Stimulated activated CD4-positive, alpha-beta T cell treated with anti-CD3 and anti-CD28 coated beads, Interleukin-4, amount 100 ng/mL, for 24 hours (primary cell): ENCODE data around the gene CAMP.
"Not testable (repeated sequence)": the region's sequence is repeated elsewhere in the genome, so short reads cannot be mapped to it uniquely, and the experiment has no call there.

Experiments
- DNase-seq: peaks from one replicate; pipeline ENCODE4 v3.0.0-alpha.2; 2020

Gene CAMP, protein sequence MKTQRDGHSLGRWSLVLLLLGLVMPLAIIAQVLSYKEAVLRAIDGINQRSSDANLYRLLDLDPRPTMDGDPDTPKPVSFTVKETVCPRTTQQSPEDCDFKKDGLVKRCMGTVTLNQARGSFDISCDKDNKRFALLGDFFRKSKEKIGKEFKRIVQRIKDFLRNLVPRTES

DNA sequence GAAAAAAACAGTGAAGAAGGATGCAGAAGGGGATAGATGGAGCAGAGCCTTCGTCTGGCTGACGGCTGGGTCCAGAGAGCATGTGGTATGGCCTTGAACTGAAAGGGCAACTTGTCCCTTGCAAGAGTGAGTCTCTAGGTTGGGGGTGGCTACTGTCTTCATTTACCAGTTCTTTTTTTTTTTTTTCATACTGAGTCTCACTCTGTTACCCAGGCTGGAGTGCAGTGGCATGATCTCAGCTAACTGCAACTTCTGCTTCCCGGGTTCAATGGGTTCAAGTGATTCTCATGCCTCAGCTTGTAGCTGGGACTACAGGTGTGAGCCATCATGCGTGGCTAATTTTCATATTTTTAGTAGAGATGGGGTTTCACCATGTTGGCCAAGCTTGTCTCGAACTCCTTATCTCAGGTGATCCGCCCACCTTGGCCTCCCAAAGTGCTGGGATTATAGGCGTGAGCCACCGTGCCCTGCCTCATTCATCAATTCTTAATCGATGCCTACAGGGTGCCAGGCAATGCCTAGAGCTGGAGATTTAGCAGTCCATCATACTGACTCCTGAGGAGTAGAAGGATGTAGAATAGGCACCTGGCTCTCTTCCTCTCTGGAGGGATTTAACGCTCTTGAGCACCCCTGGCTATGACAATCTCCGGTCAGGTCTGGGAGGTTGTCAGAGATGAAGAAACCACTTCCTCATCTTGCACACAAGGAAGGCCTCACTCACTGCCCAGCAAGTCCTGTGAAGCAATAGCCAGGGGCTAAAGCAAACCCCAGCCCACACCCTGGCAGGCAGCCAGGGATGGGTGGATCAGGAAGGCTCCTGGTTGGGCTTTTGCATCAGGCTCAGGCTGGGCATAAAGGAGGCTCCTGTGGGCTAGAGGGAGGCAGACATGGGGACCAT lies at the start of gene CAMP:
TSS of gene CAMP (plus strand) at position 880 of the 898 bp plus-strand sequence. CDS start at position 897, 17 bp downstream.
- no peak for DNase-seq

DNA sequence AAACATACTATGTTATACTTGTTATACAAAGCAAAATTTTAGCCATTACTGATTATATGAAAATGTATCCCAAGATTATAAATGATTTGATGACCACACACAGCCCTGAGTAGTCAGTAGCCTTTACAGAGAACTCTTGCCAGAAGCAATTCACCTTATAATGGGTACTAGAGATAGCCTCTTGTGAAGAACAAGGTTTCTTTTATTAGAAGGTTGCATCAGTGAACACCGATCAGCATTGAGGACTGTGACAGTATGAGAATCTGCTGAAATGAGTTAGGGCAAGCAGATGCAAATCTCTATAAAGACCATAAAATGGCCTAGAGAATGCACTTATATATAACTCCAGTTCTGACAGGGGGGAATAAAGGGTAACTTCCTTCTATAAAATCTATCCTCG lies 45.2 kb upstream of the CAMP start:
- no peak for DNase-seq

DNA sequence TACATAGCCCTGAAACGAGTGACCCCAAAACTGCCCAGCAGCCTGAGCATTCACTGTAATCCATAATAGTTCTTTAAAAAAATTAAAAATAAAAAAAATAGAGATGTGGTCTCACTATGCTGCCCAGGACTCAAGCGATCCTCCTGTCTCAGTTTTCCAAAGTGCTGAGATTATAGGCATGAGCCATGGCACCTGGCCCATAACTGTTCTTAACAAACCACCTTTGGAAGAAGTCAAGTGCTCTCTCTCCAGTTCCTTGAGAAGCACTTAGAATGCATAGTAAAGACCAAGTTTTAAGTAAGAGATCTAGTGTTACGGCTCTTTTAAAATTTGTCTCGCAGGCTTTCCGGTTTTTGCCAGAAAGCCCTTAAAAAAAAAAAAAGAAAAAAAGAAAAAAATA lies 43.3 kb upstream of the CAMP start:
- no peak for DNase-seq

DNA sequence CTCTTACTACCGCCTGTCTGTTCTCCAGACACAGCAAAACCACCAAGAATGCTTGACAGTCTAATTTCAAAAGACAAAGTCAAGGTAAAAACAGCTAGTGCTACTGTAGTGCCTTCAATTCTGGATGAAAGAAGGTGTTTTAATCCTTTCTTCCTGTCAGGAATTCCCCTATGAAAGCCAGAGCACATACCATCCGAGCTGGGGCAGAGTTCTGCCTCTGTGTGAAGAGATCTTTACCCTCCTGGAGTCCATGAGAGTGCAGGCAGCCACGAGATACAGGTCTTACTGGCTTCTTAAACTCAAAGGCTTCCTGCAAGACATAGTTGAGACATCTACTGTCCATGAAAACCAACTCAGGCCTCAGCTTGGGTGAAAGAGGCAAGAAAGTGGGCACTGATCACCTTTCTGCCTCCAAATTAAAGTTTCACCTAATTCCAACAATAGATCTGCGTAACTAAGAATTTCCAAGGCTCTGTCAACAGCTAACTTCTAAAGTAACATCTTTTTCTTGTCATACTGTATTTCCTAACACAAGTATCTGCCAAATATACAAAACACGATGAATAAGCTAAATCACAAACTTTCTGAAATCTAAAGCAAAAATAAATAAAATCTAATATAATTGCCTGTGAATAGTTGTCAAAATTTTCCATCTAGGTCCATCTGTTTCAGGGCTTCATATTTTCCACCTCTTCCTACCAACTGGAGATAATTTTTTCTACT lies 42.6 kb upstream of the CAMP start:
- no peak for DNase-seq

DNA sequence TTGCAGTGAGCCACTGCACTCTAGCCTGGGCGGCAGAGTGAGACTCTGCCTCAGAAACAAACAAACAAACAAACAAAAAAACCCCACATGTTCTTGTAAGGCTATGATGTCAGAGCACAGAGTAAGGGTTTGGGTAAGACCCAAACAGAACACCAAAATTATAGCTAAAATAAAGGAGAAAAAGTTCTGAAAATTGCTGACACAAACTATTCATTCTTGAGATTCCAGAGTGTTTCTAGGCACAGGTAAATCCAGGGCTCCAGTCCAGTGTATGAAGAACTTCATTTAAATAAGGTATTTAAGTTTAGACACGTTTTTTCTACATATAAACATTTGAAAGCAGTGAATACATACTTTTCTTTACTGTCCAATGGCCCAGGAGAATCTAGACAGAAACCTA lies 39.0 kb upstream of the CAMP start:
- DNase-seq, result no peak

DNA sequence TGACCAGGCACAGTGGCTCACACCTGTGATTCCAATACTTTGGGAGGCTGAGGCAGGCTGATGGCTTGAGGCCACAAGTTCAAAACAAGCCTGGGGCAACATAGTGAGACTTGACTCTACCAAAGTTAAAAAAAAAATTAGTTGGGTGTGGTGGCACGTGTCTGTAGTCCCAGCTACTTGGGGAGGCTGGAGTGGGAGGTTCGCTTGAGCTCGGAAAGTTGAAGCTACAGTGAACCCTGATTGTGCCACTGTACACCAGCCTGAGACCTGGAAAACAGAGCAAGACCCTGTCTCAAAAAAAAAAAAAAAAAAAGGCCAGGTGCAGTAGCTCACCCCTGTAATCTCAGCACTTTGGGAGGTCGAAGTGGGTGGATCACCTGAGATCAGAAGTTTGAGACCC lies 38.2 kb upstream of the CAMP start:
- DNase-seq, result no peak

DNA sequence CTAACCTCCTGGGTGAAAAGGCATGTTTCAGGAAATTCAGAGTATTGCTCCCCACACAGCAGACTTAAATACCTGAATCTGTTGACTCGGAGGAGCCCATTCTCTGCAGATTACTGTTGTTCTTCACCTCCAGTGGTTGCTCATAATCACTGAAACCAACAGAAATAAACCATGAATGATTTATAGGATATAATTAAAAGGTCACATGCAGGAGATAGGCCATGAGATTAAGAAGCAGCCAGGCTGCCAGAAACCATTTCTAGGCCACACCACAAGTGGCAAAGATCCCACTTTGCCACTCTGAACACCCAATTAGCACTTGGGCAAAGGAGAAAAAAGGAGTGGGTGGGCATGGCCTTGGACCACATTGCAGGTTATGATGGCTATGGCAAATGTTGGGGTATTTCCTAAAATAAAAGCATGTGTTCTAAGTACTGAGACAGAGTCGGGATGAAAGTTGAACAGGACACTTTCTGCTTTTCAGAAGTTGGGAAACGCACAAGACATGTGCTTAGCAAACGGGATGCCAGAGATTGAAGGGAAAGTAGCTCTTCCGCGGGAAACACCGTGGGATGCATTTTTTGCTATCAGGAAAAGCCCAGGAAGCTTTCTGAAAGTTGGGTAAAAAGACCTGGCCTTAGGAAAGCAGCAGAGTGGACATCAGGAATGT lies 36.5 kb upstream of the CAMP start:
- DNase-seq, result no peak

DNA sequence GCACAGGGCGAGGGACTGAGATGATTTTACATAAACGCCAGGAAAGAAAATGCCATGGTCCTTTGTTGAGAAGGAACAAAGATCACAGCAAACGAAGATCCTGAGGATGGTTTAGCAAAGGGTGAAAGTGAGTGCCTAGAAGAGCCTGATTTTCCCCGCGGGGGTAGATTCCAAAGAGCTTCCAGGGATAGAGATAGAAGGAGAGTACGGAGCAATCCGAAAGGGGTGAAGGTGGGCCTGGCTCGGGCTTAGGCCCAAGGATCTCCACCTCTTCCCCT lies 36.1 kb upstream of the CAMP start:
- no peak for DNase-seq

DNA sequence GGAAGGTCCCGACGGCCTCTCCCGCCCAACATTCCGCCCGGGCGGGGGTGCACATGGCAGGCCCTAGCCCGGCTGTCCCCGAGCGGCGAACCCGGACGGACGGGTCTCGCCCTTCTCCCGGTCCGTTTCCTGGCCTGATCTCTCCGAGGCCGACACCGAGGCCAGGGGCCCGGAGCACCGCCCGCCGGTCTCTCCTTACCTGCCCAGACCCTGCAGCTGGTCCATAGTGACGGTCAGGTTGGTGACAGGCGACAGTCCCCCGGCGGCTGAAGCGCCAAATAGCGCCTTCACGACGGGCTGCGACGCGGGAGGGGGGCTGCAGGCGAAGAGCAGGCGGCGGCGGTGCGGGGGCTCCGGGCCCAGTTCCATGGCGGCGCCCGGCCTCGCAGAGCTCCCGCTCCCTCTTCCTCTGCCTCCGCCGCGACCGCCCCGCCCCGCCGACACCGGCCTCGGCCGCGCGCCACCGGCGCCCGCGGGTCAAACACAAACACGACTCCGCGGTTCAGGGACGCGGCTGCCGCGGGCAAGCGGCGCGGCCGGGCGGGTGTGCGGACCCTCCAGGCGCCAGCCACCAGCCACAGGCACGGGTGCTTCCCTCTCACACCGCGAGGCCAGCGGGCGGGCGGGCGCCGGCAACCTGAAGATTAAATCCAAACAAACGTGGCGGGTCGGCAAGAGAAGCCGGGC lies 35.6 kb upstream of the CAMP start:
- DNase-seq, result peak; percentile 29

DNA sequence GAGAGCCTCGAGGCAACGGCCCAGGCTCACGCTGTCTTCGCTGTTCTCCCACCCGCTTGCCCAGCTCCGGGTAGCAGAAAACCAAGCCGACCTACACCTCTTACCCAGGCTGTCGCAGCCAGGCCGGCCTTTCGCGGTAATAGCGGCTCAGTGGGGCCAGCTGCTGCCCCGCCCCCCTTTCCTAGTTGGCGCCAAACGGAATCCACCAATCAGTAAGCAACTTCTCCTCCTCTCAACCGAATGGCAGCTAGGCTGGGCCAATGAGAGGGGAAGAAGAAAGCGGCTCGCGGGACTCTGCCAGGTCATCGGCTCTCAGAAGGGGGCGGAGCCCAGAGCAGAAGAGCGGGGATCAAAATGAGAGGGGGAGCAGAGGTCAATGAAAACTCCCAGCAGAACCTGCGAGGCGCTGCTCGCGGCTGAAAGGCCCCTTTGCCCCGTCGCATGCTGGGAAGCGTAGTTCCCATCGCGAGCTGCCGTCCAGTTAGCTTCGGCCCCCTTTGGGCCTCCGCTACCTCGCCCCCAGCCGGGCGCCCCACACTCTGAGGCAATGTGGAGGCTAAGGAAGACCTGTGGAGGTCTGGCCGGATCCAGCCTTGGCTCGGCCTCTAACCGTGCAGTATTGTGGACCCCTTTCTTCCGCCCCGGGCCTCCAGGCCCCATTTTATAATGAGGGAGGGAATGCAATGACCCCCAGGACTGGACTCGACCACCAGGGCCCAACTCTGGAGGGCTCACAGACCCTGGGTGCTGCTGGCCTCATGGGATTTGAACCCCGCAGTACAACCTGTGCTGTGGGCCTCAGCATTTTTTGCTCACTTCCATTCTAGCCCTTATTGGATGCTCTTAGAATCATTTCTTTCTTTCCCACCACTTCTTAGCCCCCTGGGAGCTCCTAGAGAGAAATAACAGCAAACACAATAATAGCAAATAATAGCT lies 34.8 kb upstream of the CAMP start, which contains the start of gene CDC25A:
TSS of gene CDC25A (minus strand) at position 152 of the 936 bp plus-strand sequence. CDS start 470 bp downstream, outside the sequence.
- DNase-seq, result peak; percentile 95

DNA sequence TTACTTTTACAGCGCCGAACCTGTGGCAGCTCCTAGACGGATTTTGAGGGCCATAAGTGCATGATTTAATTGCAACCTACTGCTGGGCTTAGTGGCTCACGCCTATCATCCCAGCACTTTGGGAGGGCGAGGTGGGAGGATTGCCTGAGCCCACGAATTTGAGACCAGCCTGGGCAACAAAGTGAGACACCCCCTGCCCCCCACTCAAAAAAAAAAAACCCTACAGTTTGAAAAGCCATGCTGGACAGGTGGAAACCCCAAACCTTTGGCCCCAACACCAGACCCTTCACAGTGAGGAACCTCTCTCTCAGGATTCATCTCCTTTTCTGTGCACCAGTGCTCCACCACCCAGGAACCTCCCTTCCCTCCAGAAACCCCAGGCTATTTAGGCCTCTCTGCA lies 34.0 kb upstream of the CAMP start:
- DNase-seq, result no peak

DNA sequence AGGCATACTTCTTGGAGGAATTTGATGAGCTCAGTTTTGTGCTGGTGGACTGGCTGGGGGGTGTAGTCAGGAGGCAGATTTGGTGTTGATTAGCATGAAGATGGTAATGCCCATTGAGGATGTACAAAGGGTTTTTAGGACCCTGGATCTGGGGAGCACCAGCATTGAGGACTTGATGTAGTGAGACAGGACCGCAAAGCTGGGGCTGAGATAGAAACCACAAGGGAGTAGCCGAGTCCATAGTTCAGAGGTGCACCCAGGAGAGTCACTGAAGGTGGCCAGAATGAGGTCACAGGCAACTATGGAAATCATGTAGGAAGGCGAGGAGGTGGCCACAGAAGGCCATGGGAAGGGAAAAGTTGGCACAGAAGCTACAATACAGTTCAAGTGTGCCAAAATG lies 32.4 kb upstream of the CAMP start:
- DNase-seq, result no peak

DNA sequence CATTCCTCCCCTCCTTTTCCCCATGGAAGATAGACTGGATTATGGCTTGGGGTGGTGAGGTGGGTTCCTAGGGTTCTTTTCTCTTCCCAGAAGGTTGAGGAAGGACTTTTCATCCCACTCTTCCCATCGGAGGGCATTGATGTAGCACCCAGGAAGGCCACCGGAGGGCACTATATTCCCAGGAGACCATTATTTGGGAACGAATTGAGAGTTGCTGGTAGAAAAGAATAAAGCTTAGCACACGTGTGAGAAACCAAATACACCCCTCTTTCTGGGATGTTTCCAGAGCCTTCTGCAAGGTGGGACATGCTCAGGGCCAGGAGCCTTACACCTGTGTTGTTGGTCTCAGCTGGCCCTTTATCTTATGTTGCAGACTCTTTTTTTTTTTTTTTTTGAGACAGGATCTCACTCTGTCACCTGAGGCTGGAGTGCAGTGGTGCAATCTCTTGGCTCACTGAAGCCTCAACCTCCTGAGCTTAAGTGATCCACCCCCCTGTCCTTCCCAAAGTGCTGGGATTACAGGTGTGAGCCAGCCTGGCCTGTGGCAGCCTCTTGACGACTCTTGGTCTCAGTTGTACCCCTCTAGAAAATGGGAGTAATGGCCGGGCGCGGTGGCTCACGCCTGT lies 28.7 kb upstream of the CAMP start:
- peak; percentile 24 for DNase-seq

DNA sequence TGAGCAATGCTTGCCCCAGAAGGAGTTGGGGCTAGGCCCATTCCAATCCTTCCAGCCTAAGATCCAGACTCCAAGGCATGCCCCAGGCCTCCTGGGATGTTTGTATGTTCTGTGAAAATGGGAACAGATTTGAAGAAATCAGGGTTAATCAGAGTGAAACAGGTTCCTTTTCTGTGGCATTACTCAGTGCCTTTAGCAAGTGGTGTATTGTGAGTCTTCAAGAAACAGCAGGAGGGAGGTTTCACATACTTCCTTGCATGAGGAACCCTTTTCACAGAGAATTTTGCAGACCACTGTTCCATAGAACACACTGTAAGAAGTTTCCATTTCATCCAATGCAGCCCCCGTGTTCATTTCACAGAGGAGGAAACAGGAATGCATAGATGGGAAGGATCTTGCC lies 26.7 kb upstream of the CAMP start:
- DNase-seq, result no peak

DNA sequence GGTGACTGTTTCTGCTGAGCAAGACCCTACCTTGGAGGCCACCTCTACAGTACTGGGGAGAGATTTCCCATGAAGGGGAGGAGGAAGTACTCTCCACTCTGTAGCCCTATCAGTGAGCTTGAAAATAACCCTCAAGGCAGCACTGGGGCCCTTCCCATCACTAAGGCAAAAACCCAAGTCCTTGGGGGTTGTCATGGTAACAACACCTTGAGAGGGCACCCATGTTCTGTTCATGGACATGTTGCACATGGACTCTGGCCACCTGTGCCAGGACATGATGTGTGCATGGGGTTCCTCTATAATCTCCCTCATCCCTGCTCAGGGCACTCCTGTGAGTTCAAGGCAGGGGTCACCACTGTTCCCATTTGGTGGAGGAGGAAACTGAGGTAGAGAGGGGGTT lies 24.2 kb upstream of the CAMP start:
- no peak for DNase-seq

DNA sequence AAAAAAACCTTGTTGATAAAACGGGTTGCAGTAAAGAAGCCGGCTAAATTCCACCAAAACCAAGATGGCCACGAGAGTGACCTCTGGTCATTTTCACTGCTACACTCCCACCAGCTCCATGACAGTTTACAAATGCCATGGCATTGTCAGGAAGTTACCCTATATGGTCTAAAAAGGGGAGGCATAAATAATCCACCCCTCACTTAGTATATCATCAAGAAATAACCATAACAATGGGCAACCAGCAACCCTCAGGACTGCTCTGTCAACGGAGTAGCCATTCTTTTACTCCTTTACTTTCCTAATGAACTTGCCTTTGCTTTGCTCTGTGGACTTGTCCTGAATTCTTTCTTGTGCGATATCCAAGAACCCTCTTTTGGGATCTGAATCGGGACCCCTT lies 20.7 kb upstream of the CAMP start:
- DNase-seq, result no peak

DNA sequence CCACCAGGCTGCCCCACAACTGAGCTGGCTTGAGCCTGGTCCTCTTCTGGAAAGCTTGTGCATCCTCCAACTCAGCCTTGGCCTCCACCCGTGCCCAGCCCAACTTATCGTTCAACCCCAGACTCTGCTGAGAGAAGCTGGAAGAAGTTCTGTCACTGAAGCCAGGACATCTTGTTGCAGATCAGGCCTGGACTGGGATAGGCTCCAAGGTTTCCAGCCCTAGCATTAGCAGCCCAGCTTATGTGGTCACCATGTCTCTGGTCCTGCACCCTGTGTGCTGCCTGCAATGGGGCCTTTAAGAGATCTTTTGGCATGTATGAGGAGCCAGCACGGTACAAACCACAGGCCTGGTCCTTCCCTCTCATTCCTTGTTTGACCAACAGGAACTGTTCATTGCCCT lies 15.2 kb upstream of the CAMP start:
- DNase-seq, result no peak

DNA sequence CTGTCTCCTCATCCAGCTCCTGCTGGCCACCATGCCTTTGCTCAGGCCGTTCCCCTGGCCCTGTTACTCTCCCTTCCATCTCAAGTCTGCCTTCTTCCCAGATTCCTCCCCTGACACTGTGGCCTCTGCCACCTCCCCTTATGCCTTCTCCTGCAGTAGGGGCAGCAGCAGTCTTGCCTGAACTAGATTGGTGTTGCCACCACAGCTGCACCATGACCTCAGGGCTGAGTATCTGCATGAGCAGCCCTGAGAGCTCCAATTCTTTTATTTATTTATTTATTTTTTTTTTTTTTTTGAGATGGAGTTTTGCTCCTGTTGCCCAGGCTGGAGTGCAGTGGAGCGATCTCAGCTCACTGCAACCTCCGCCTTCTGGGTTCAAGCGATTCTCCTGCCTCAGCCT lies 13.8 kb upstream of the CAMP start:
- no peak for DNase-seq

DNA sequence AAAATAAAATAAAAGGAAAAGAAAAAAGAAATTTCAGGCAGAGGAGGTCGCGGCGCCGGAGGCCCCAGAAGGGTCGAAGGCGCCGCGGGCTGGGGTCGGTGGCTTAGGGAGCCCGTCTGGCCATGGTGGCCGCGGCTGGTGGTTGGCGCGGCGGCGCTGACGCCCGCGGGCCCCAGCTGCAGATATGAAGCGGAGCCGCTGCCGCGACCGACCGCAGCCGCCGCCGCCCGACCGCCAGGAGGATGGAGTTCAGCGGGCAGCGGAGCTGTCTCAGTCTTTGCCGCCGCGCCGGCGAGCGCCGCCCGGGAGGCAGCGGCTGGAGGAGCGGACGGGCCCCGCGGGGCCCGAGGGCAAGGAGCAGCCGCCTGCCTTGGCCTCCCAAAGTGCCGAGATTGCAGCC lies 12.8 kb upstream of the CAMP start:
- DNase-seq, result not testable (repeated sequence)

DNA sequence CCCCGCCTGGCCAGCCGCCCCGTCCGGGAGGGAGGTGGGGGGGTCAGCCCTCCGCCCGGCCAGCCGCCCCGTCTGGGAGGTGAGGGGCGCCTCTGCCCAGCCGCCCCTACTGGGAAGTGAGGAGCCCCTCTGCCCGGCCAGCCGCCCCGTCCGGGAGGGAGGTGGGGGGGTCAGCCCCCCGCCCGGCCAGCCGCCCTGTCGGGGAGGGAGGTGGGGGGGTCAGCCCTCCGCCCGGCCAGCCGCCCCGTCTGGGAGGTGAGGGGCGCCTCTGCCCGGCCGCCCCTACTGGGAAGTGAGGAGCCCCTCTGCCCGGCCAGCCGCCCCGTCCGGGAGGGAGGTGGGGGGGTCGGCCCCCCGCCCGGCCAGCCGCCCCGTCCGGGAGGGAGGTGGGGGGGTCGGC lies 11.5 kb upstream of the CAMP start:
- not testable (repeated sequence) for DNase-seq

DNA sequence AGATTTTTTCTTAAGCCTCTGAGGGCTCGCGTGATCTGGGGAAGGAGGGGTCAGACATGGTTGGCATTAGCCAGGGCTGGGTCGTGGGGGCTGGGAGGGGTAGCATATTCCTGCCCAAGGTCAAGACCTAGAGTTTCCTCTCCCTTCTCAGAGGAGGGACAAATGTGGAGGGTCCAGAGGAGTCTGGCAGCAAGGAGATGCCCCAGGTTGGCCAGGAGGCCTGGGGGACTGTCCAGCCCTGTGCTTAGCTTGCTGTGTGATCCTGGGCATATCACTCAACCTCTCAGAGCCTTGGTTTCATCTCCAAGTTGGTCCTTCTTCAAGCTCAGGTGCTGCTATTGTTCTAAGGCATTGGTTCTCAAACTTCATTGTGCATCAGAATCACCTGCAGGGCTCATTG lies 9.1 kb upstream of the CAMP start:
- DNase-seq, result no peak
